T follicular helper cell (primary cell): ENCODE data around the gene SLCO4A1.

ENCODE experiments used
- DNase-seq: peaks from one replicate; pipeline ENCODE4 v3.0.0-alpha.2; 2020; ENCODE audit warnings: low read depth

SLCO4A1 gene

GRCh38 chr20:62653373-62653772, 11.1 kb downstream of the SLCO4A1 start:
- DNase-seq: no peak

GRCh38 chr20:62653951-62654685, 11.8 kb downstream of the SLCO4A1 start:
- DNase-seq: no peak

DNA sequence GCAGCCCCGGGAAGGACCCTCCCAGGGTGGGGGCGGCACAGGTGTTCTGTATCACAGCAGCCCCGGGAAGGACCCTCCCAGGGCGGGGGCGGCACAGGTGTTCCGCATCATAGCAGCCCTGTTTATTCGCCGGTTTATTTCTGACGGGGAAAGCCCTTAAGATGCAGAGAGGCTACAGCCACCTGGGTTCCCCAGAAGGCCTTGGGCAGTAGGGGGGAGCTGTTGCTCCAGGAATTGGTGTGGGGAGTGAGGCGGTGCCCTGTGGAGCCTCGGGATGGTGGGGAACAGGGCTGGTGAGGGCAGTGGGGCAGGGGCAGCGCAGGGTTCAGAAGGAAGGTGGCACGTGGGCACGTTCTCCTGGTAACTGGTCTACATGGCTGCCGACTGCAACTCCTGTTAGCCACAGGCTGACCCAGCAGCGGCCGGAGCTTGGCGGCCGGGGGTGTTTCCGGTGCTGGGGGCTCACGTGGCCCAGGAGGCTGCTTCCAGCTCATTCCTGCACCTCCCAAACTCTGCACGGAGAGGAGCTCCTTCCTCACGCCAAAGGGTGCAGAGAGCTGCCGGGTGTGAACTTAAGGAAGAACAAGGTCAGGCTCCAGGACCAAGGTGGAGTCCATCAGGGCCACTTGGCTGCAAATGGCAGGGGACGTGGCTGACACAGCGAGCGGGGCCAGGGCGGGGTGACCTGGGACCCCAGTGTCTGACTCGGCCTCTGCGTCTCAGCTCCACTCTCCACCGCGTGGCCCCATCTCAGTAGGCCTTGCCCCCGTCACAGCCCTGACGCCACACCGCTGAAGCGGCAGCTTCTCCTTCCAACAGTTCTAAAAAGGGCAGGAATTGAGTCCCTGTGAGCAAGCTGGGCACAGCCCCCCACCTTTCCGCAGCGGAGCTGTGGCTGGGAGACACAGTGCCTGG, 13.2 kb downstream of the SLCO4A1 start:
- DNase-seq: no peak

DNA sequence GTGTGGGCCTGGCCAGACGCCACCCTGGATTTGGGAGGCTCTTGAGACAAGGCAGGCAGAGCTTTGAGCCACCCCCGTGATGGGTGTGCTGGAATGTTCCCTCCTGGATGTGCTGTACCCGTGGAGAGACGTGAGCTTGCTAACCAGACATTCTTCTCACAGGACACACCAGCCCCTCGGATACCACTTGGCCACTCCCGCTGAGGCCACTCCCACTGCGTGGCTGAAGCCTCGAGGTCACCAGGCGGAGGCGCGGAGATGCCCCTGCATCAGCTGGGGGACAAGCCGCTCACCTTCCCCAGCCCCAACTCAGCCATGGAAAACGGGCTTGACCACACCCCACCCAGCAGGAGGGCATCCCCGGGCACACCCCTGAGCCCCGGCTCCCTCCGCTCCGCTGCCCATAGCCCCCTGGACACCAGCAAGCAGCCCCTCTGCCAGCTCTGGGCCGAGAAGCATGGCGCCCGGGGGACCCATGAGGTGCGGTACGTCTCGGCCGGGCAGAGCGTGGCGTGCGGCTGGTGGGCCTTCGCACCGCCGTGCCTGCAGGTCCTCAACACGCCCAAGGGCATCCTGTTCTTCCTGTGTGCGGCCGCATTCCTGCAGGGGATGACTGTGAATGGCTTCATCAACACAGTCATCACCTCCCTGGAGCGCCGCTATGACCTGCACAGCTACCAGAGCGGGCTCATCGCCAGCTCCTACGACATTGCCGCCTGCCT, 14.1 kb downstream of the SLCO4A1 start:
- no peak for DNase-seq

- no peak for DNase-seq
Observed at GRCh38 chr20:62656919-62657588, 14.8 kb downstream of the SLCO4A1 start.

DNA sequence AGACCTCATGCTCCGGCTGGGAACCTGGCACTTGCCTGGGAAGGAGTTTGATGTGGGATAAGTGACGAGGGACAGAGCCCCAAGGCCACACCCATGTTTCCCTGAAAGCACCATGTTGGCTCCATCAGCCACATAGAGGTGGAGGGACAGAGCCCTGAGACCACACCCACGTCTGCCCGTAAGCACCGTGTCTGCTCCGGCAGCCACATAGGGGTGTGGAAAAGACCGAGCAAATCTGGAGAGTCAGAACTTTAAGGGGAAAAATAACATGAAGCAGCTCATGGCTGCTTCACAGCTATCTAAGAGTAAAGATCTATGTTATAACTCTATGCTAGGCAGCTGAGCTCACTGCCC, 15.3 kb downstream of the SLCO4A1 start:
- DNase-seq: no peak

GRCh38 chr20:62657956-62658355, 15.7 kb downstream of the SLCO4A1 start:
- DNase-seq: no peak

DNA sequence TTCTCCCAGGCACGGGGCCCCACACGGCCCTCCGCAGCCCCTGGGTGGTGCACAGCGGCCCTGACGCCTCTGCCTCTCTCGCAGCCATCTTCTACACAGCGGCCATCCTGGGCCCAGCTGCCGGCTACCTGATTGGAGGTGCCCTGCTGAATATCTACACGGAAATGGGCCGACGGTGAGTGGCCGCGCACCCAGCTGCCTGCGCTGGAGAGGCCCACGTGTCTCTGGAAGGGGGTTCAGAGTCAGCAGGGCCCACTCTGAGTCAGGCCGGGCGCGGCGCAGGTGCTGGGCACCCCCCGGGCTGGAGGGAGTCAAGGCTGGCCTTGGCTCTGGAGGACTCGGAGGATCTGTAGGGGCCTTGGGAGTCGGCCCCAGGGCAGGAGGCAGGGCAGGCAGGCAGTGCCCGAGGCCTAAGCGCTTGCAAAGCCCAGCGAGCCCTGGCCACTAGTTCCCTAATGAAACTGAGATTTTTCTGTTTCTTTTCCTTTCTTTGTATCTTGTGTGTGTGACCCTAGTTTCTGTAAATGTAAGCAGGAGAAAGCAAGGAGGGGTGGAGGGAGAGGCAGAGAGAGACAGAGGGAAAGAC, 16.4 kb downstream of the SLCO4A1 start:
- no peak for DNase-seq

DNA sequence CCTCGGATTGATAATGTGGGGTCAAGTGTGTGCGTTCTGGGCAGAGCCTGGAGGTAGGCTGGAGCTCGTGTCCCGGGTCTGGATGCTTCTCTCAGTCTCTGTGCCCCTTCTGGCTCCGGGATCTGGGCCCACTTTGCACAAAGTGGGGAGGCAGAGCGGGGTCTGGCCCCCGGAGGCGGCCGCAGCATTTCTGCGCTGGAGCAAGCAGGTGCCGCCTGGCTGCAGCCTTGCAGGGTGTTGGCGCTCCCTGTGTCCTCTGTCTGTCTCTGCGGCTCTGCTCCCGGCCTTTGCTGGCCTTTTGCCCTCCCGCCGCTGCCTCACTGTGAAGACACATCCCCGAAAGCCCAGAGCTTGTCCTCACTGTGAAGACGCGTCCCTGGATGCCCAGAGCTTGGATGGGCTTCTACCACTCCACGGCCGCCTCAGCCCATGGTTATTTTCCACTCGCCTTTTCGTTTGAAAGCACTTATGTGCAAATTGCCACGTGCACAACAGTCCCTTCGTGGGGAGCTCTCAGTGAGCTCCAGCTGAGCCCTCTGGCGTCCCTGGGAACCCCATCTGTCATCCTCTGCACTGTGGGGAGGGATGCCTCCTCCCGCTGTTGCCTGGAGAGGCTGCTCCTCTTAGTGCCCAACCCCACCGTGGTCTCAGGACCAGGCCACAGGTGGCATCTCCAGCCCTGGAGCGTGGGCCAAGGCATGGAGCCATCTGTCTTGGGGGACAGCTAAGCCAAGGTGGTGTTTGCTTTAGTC, 17.4 kb downstream of the SLCO4A1 start:
- no peak for DNase-seq

DNA sequence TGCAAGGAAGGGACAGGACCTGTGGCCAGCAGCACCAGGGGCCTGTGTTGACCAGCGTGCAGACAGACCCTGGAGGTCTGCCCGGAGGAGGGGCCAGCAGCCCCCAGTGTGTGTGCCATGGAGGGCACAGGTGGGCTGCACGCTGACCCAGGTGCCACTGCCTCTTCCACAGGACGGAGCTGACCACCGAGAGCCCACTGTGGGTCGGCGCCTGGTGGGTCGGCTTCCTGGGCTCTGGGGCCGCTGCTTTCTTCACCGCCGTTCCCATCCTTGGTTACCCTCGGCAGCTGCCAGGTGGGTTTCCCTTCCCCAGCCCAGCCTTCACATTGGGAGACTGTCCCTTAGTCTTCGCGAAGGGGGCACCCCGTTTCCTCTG, 17.9 kb downstream of the SLCO4A1 start:
- DNase-seq: no peak

DNA sequence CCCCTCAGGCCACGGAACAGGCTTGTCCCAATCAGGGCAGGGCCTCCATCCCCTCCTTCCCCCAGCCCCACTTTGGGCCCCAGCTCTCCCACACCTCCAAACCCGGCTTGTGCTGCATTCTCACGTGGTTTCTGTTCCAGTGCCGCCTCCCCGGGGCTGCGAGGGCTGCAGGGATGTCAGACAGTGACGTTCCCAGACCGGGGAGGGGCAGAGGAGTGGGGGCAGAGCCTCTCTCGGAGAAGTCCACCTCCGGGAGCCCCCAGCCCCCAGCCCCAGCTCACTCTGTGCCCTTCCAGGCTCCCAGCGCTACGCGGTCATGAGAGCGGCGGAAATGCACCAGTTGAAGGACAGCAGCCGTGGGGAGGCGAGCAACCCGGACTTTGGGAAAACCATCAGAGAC, 18.5 kb downstream of the SLCO4A1 start:
- no peak for DNase-seq

DNA sequence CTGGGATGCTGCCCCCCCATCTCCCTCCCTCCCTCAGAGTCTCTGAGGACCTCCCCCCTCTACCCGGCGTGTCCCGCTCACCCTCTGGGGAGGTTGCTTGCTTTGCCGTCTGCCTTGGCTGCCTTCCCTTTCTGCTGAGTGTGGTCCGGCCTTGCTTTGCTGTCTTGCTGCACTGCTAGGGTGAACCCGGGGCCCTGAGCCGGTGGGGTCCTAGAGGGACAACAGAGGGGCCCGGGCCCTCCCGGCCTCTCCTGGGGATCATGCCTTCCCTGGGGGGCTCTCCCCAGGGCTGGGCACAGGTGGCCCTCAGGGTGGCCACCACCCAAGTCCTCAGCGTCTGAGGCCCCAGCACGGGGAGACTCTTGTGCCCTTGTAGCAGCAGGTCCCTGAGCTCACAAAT, 19.3 kb downstream of the SLCO4A1 start:
- DNase-seq: no peak

- no peak for DNase-seq
Observed at GRCh38 chr20:62662422-62662821, 20.1 kb downstream of the SLCO4A1 start.

DNA sequence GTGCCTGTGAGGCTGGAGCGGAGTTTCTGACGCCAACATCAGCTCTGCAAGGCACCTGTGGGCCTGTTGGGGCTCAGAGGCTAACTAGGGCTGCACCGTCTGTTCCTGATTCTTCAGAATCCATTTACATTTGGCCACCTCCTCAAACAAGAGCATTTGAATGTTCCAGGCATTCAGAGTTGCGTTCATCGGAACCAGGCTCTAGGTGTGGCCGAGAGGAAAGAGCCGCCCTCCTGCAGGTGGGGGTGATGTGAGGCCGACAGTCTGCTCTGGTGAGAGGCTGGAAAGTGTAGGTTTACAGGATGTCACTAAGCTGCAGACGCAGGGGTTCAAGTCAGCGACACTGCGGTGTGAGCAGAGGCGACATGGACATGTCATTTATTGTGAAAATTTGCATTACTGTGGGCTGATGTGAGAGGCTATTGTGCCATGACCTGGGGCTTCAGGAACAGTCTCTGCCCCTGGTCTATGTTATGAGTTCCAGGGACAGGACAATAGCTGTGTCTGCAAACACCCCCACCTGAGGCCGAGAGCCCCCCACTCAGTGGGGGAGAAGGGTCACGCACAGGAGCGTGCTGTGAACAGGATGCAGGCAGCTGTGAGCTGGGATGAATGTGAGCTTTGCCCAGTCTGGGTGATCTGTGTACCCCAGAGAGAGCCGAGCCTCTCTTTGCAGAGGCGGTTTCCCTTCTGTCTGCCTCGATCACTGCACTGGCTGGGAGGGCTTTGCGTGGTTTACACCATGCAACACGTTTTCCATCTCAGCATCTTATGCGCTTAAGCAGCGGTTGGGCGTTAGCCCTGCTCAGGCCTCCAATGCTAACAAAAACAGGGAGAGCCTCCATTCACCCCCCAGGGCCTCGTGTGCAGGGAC, 21.1 kb downstream of the SLCO4A1 start:
- no peak for DNase-seq

DNA sequence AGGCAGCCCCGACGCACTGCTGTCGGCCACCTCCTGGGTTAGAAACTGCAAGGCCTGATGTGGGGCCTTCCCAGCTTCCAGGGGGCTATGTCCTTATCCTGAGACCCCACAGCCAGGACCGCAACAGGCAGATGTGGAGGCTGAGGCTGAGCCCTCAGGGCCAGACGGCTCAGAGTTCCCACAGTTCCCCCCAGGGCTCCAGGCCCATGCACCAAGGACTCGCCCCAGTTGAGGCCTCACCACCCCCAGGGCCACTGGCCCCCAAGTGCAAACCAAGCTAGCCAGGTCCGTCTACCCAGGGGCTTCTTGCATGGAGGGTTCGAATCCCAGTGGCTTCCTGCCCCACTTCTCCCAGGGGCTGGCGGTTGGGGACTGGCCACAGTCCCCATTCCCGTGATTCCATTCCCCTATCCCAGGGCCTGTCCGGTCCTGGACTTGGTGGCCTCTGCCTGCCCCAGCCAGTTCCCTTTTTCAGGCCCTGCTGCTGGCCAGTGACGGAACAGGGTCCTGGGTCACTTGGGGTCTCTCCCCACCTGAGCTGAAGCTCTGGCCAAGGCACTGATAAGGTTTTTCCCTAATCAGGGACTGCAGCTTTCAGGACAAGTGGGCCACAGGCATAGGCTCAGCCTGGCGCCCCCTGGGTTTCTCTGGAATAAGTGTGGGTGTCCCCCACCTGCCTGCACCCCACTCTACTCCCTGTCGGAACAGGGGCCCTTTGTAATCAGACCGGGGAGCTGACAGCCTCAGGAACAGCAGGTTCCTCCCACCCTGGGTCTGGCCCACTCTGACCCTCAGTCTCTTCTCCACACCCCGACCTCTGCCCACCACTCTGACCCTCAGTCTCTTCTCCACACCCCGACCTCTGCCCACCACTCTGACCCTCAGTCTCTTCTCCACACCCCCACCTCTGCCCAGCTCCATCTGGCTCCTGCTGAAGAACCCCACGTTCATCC, 22.0 kb downstream of the SLCO4A1 start:
- DNase-seq: no peak

DNA sequence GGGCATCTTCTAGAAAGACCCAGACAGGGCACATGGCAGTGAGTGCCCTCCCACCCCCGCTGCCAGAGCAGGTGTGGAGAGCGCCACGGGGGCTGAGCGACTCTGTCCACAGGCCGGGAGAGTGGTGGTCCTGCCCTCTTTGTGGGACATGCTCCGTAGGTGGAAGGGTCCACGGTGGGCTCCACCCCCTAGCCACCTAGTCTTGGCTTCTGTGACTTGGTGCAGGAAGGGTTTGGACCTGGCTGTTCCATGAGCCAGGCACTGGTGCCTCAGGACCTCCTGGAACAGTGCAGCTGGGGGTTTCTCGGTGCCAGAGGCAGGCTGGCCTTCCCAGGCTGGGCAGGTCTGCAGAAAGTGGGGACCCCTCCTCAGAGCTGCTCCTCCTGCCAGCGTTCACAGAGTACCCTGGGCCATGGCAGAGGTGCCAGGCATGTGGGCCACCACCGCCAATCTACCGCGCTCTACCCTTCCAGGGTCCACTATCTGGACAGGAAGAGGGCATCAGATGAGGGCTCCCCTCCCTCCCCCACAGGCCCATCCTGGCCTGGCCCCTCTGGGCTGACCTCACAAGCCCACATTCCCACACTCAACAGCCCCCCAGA, 23.0 kb downstream of the SLCO4A1 start:
- no peak for DNase-seq

DNA sequence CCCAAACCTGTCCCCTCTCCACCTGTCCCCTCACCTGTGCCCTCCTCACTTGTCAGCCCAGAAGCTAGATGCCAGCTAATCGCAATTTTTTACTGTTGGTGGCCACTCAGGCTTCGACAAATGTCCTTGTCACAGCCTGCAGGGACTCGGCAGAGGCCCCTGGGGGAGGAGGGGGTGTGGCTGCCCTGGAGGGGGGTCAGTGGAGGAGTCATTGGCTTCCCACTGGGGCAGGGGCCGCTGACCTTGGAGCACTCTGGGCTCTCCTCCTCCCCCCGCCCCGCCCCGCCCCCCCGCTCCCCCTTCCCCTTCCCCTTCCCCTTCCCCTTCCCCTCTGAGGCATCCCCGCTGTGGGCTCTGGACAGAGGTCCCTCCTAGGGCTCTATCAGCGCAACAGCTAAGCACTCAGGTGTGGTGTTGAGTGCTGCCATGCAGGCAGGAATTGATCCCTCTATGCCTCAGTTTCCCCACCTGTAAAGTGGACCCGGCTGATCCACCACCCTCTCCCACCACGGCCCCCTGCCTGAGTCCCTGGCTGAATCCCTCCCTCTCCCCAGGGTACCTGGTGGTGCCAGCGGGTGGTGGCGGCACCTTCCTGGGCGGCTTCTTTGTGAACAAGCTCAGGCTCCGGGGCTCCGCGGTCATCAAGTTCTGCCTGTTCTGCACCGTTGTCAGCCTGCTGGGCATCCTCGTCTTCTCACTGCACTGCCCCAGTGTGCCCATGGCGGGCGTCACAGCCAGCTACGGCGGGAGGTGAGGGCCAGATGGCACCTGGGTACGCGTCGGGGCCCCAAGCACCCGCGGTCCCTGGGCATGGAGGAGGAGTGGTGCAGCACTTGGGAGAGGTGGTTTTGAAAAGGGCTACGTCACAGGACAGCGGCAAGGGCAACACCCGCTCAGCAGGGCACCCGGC, 23.8 kb downstream of the SLCO4A1 start:
- no peak for DNase-seq
